ENCODE results near the gene PPP1R10.
"Not testable (repeated sequence)": the region's sequence is repeated elsewhere in the genome, so short reads cannot be mapped to it uniquely, and the experiment has no call there.

Gene PPP1R10

GRCh38 chr6:30616811-30617564, at the start of gene PPP1R10:
Gene PPP1R10, minus strand, starts transcription at chr6:30617243. Its CDS starts 7,299 bp downstream, at chr6:30609944.
- peak; percentile 94 to 99 for DNase-seq (ENCODE audit: low read depth in 1 of 2, low spot score in 1 of 2)

- DNase-seq (ENCODE audit: low read depth in 1 of 2, low spot score in 1 of 2) = not testable (repeated sequence)
These were observed 49.3 kb upstream of the PPP1R10 start for GRCh38 chr6:30666300-30666699.

GRCh38 chr6:30664994-30665767, 48.1 kb upstream of the PPP1R10 start:
- no peak for DNase-seq (ENCODE audit: low read depth in 1 of 2, low spot score in 1 of 2)

- not testable (repeated sequence) for DNase-seq (ENCODE audit: low read depth in 1 of 2, low spot score in 1 of 2)
These were observed 40.9 kb upstream of the PPP1R10 start for GRCh38 chr6:30657922-30658321.

- DNase-seq (ENCODE audit: low read depth in 1 of 2, low spot score in 1 of 2) = no peak
These were observed 40.4 kb upstream of the PPP1R10 start for GRCh38 chr6:30657454-30657853.

- DNase-seq (ENCODE audit: low read depth in 1 of 2, low spot score in 1 of 2) = no peak
These were observed 39.5 kb upstream of the PPP1R10 start for GRCh38 chr6:30656513-30656912.

GRCh38 chr6:30655743-30656094, 38.7 kb upstream of the PPP1R10 start:
- no peak for DNase-seq (ENCODE audit: low read depth in 1 of 2, low spot score in 1 of 2)

GRCh38 chr6:30654798-30655742, 38.0 kb upstream of the PPP1R10 start:
- no peak for DNase-seq (ENCODE audit: low read depth in 1 of 2, low spot score in 1 of 2)

GRCh38 chr6:30651143-30651542, 34.1 kb upstream of the PPP1R10 start:
- DNase-seq (ENCODE audit: low read depth in 1 of 2, low spot score in 1 of 2) = no peak

- peak; percentile 63 to 75 for DNase-seq (ENCODE audit: low read depth in 1 of 2, low spot score in 1 of 2)
These were observed 30.4 kb upstream of the PPP1R10 start for GRCh38 chr6:30647242-30648116.

GRCh38 chr6:30646450-30647241, 29.6 kb upstream of the PPP1R10 start, which contains the start of gene C6orf136:
Gene C6orf136, plus strand, starts transcription at chr6:30647133. Its CDS starts 99 bp downstream, at chr6:30647232.
- peak; percentile 84 to 86 for DNase-seq (ENCODE audit: low read depth in 1 of 2, low spot score in 1 of 2)

- DNase-seq (ENCODE audit: low read depth in 1 of 2, low spot score in 1 of 2) = no peak
These were observed 28.9 kb upstream of the PPP1R10 start for GRCh38 chr6:30645989-30646388.

- DNase-seq (ENCODE audit: low read depth in 1 of 2, low spot score in 1 of 2) = no peak
These were observed 27.7 kb upstream of the PPP1R10 start for GRCh38 chr6:30644769-30645168.

- no peak for DNase-seq (ENCODE audit: low read depth in 1 of 2, low spot score in 1 of 2)
These were observed 26.6 kb upstream of the PPP1R10 start for GRCh38 chr6:30643656-30644055.

GRCh38 chr6:30641048-30641447, 24.0 kb upstream of the PPP1R10 start:
- DNase-seq (ENCODE audit: low read depth in 1 of 2, low spot score in 1 of 2) = no peak

- DNase-seq (ENCODE audit: low read depth in 1 of 2, low spot score in 1 of 2) = no peak
These were observed 23.4 kb upstream of the PPP1R10 start for GRCh38 chr6:30640481-30640880.

- no peak for DNase-seq (ENCODE audit: low read depth in 1 of 2, low spot score in 1 of 2)
These were observed 18.8 kb upstream of the PPP1R10 start for GRCh38 chr6:30635834-30636233.

GRCh38 chr6:30626484-30627366, 9.7 kb upstream of the PPP1R10 start, which contains the start of gene ATAT1:
Gene ATAT1, plus strand, starts transcription at chr6:30626874.
- peak; percentile 74 to 80 for DNase-seq (ENCODE audit: low read depth in 1 of 2, low spot score in 1 of 2)
